Aorta (tissue), 5 donors: ENCODE results near the gene FBXL7. TPM values are rescaled to one million over a fixed set of nuclear protein-coding genes. Genes with fewer than 3 reads are reported as not detected.
A peak's percentile ranks its signal among the peaks of the same experiment; 100 is the strongest.

Source experiments
- ATAC-seq: fragments of 200-7000 bp; cut with Tn5 transposase; one replicate; pipeline ENCODE4 v1.9.1; 2022; ENCODE audit warnings: moderate library complexity; ENCODE audit not compliant: low FRiP score
- DNase-seq, 2 donors: peaks; one replicate each; pipeline ENCODE4 v3.0.0-alpha.2; 2020
- H3K27ac ChIP-seq, 2 donors: one replicate each; pipeline ENCODE4 v1.5.1; 2013; ENCODE audit warnings: low read length in 2 of 2, mild to moderate bottlenecking in 2 of 2, moderate library complexity in 2 of 2, control low read depth in 1 of 2, inconsistent platforms in 1 of 2, low read depth in 1 of 2
- H3K27me3 ChIP-seq, 2 donors: one replicate each; pipeline ENCODE4 v1.6.1; 2013; ENCODE audit warnings: control low read depth in 1 of 2, low read length in 1 of 2, mild to moderate bottlenecking in 1 of 2, moderate library complexity in 1 of 2; ENCODE audit not compliant: insufficient read depth in 2 of 2, control insufficient read depth in 1 of 2
- H3K36me3 ChIP-seq, 2 donors: one replicate each; pipeline ENCODE4 v1.6.1; 2013; ENCODE audit warnings: control low read depth in 1 of 2, low read length in 1 of 2, mild to moderate bottlenecking in 1 of 2; ENCODE audit not compliant: insufficient read depth in 2 of 2, control insufficient read depth in 1 of 2
- H3K4me1 ChIP-seq, 2 donors: one replicate each; pipeline ENCODE4 v1.6.1; 2013; ENCODE audit warnings: low read length in 2 of 2, control low read depth in 1 of 2, mild to moderate bottlenecking in 1 of 2, moderate library complexity in 1 of 2; ENCODE audit not compliant: insufficient read depth in 2 of 2, control insufficient read depth in 1 of 2
- H3K4me3 ChIP-seq, 2 donors: one replicate each; pipeline ENCODE4 v1.5.1; 2013; ENCODE audit warnings: low read length in 2 of 2, control low read depth in 1 of 2, mild to moderate bottlenecking in 1 of 2
- H3K9me3 ChIP-seq: one replicate; pipeline ENCODE4 v1.6.1; 2013; ENCODE audit warnings: mild to moderate bottlenecking, low read length; ENCODE audit not compliant: control insufficient read depth
- WGBS, 2 donors: extraction: QIAGEN DNeasy Blood & Tissue Kit; methylation state at CpG; one replicate each; pipeline ENCODE4 v1.1.7; 2013; 5-methylcytosine and 5-hydroxymethylcytosine counted together
- intact Hi-C, 2 donors: fragments of 100-400 bp; cut with DNase I; formaldehyde crosslinking; loops; one replicate each; pipeline versions ENCODE4 v1.14.2 to v1.15.0; 2022
- polyA plus RNA-seq, 2 donors: library from polyadenylated mRNA; stranded (reverse); fragments of 200-250 nt; gene quantifications; one replicate each; pipeline ENCODE4 v1.2.3, GENCODE V29; 2013
- total RNA-seq, 2 donors: library from RNA; stranded (reverse); fragmentation: NEBNext Ultra II Directional; extraction: Animal tissue kit (Norgen Biotek cat#: 25700); gene quantifications; one replicate each; pipeline ENCODE4 v1.2.1, GENCODE V29; 2021
- donor health status: healthy with polysubstance abuse.
- donor health status: Bipolar disorder and iron deficiency.
- donor health status: DM: no; HTN: no; CAD: no.
- donor health status: DM: no; HTN: no; CAD: no.
- donor health status: DM: yes; HTN: yes; CAD: no.

The FBXL7 gene
- total and polyA plus RNA-seq, 4 donors: 3.9 to 32.7 (median 14.7) TPM

GRCh38 chr5:15821506-15821905 lies 321.5 kb downstream of the FBXL7 start:
- Histone ChIP-seq H3K4me3 (no peak overlapping the region), H3K4me1 (peaks cover 0 to 5% of the 10 kb centered on the region in 2 donors), H3K27ac (no peak overlapping the region), H3K36me3 (no peaks in the 10 kb centered on the region), H3K27me3 (no peaks in the 10 kb centered on the region), H3K9me3 (no peaks in the 10 kb centered on the region)
- no peak for DNase-seq
- intact Hi-C loops: loop anchor here (5.0 to 10.0 kb wide), 3 partner anchors 319 to 717 kb away; partner anchors contain the start of gene FBXL7 (in 1 of the 2)
- no peak for ATAC-seq

- ATAC-seq: peak; percentile 26
- peaks cover 2 to 10% of the 10 kb centered on the region in 2 donors for H3K4me1 ChIP-seq
- WGBS, 2 donors: 80 to 84% methylated on average over 2 of the region's 2 CpGs
- H3K9me3 ChIP-seq: no peaks in the 10 kb centered on the region
- no peak overlapping the region for H3K27ac ChIP-seq
- no peaks in the 10 kb centered on the region for H3K36me3 ChIP-seq
- intact Hi-C loops: loop anchor here (5.0 to 10.0 kb wide), 3 partner anchors 321 to 719 kb away; partner anchors contain the start of gene FBXL7 (in 1 of the 2)
- no peak for DNase-seq
- H3K27me3 ChIP-seq: no peaks in the 10 kb centered on the region
- no peak overlapping the region for H3K4me3 ChIP-seq
These were observed 323.4 kb downstream of the FBXL7 start for GRCh38 chr5:15823398-15823797.

DNA sequence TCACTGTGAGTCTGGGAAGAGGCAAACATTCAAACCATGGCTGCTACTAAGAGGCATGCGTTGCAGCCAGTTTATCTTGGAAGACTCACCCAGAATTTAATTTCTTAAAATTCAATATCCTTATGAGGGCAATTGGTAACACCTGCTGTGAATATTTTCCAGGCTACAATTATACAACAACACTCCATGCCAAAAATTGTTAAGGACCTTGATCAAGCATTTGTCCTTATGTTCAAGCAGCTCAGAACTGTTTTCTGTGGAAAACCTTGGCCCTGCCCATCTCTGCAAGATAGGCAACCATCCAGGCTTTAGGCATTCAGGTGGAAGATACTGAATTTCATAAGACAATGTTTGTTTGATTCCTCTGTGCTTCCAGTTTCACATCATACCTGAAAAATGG lies 327.8 kb downstream of the FBXL7 start:
- DNase-seq: no peak
- Histone ChIP-seq H3K36me3 (no peaks in the 10 kb centered on the region), H3K9me3 (no peaks in the 10 kb centered on the region), H3K4me1 (peaks cover 2 to 7% of the 10 kb centered on the region in 2 donors), H3K27me3 (no peaks in the 10 kb centered on the region), H3K27ac (no peak overlapping the region), H3K4me3 (no peak overlapping the region)
- intact Hi-C loops: loop anchor here (10.0 kb wide), 2 partner anchors 443 to 723 kb away; no protein-coding TSS in a partner anchor
- ATAC-seq: no peak
- WGBS, 2 donors: 17 to 20% methylated on average over 1 of the region's 1 CpG

GRCh38 chr5:15831408-15831807 lies 331.4 kb downstream of the FBXL7 start:
- ATAC-seq (no peak), DNase-seq (no peak)
- no peaks in the 10 kb centered on the region for H3K36me3 ChIP-seq
- no peak overlapping the region for H3K4me3 ChIP-seq
- no peaks in the 10 kb centered on the region for H3K27me3 ChIP-seq
- no peak overlapping the region for H3K27ac ChIP-seq
- H3K4me1 ChIP-seq: peaks cover 2 to 5% of the 10 kb centered on the region in 2 donors
- no peaks in the 10 kb centered on the region for H3K9me3 ChIP-seq
- intact Hi-C loops: no loop called here
- 74 to 77% methylated on average over 4 of the region's 4 CpGs for WGBS, 2 donors

GRCh38 chr5:15833365-15833764 lies 333.4 kb downstream of the FBXL7 start:
- ATAC-seq (no peak), DNase-seq (no peak)
- intact Hi-C loops: no loop called here
- Histone ChIP-seq H3K27me3 (no peaks in the 10 kb centered on the region), H3K36me3 (no peaks in the 10 kb centered on the region), H3K4me3 (no peak overlapping the region), H3K27ac (no peak overlapping the region), H3K9me3 (no peaks in the 10 kb centered on the region), H3K4me1 (peaks cover 0 to 7% of the 10 kb centered on the region in 2 donors)
- WGBS, 2 donors: 90 to 97% methylated on average over 4 of the region's 4 CpGs

DNA sequence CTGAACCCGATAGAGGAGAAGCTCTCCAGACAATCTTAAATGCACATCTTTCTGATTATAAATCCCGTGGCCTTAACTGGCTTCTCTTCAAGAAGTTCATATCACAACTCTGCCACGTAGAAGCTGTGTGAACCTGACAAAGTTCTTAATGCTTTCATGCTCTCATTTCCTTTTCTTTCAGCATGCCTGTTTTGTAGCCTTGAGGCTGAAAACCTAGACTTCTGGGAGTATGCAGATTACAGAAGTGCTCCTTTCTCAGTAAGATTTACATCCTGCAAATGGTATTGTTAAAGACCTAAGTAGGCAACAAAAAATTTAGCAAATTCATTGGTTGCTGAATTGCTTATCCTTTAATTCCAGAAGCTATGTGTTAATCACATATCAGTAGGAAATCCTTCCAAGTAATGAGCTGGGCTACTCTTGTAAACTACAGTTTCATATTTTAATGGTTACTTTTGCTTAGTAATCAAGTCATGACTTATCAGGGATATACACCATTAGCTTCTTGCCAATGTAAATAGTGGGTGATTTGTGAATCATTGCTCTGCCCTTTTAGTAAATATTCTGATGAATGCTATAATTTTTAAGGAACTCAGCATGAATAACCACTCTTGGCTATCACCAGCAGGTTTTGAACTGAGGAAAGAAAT lies 334.7 kb downstream of the FBXL7 start:
- no peak overlapping the region for H3K27ac ChIP-seq
- no peaks in the 10 kb centered on the region for H3K9me3 ChIP-seq
- intact Hi-C loops: no loop called here
- H3K4me3 ChIP-seq: no peak overlapping the region
- DNase-seq (no peak), ATAC-seq (no peak)
- H3K4me1 ChIP-seq: peaks cover 0 to 7% of the 10 kb centered on the region in 2 donors
- 32 to 33% methylated on average over 3 of the region's 3 CpGs for WGBS, 2 donors
- no peaks in the 10 kb centered on the region for H3K36me3 ChIP-seq
- H3K27me3 ChIP-seq: no peaks in the 10 kb centered on the region

DNA sequence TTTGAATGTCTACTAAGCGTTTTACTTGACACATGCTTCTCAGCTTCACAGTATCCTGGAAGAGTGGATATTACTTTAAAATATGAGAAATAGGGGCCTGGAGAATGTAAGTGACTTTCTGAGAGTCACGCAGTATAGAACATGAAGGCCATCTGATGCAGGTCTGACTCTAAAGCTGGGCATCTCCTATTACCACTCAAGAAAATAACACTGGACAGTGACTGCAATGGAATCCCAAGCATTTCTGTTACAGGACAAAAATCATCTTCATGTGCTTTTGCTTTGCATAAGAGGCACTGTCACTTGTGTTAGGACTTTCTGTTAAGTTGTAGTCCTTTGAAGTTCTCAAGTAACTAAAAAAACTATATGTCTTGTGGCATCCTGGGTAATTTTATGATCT lies 335.5 kb downstream of the FBXL7 start:
- no peak for ATAC-seq
- WGBS, 2 donors: 92 to 96% methylated on average over 2 of the region's 2 CpGs
- peaks cover 0 to 7% of the 10 kb centered on the region in 2 donors for H3K4me1 ChIP-seq
- intact Hi-C loops: no loop called here
- no peak overlapping the region for H3K4me3 ChIP-seq
- H3K27ac ChIP-seq: no peak overlapping the region
- no peak for DNase-seq
- no peaks in the 10 kb centered on the region for H3K9me3 ChIP-seq
- H3K36me3 ChIP-seq: no peaks in the 10 kb centered on the region
- H3K27me3 ChIP-seq: no peaks in the 10 kb centered on the region

GRCh38 chr5:15837551-15838289 lies 337.7 kb downstream of the FBXL7 start:
- H3K4me3 ChIP-seq: no peak overlapping the region
- DNase-seq (no peak), ATAC-seq (no peak)
- no peaks in the 10 kb centered on the region for H3K27me3 ChIP-seq
- WGBS, 2 donors: 38 to 41% methylated on average over 2 of the region's 2 CpGs
- intact Hi-C loops: no loop called here
- H3K4me1 ChIP-seq: peaks cover 0 to 7% of the 10 kb centered on the region in 2 donors
- H3K36me3 ChIP-seq: no peaks in the 10 kb centered on the region
- no peak overlapping the region for H3K27ac ChIP-seq
- no peaks in the 10 kb centered on the region for H3K9me3 ChIP-seq

DNA sequence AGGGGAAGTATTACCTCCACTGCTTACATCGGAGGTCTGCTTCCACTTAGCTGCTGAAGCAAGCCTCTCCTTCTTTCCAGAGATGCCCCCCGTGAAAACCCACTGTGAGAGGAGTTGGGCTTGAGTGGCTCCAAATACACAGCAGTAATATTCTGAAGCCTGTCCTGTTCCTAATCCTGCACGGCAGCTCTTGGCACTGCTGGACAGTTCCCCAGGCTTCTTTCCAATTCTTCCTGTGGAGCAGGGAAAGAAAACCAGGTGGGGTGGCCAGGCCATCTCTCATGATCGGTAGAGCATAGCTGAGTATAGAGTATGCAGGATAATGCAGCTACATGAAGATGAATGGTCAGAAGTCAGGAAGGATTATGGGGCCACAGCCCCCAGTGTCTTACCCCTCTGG lies 344.3 kb downstream of the FBXL7 start:
- ATAC-seq (no peak), DNase-seq (no peak)
- H3K4me1 ChIP-seq: peaks cover 0 to 2% of the 10 kb centered on the region in 2 donors
- H3K4me3 ChIP-seq: no peak overlapping the region
- H3K27me3 ChIP-seq: no peaks in the 10 kb centered on the region
- intact Hi-C loops: no loop called here
- no peak overlapping the region for H3K27ac ChIP-seq
- 55 to 60% methylated on average over 4 of the region's 4 CpGs for WGBS, 2 donors
- no peaks in the 10 kb centered on the region for H3K9me3 ChIP-seq
- no peaks in the 10 kb centered on the region for H3K36me3 ChIP-seq
